ENCODE measurements around the gene FAAP100. TPM values are rescaled to one million over a fixed set of nuclear protein-coding genes. Genes with fewer than 3 reads are reported as not detected.

The FAAP100 gene
- polyA plus RNA-seq, 1 donor (not counting 4 experiments of a cell fraction or from before 2014, with no cell fraction given), result 3.8 TPM

- Histone ChIP-seq H3K27ac (ENCODE audit: control insufficient read depth, insufficient read depth, low read length) (no peak overlapping the region), H3K4me3 (ENCODE audit: control insufficient read depth in 2 of 3, extremely low read depth in 1 of 3, insufficient read depth in 2 of 3, low read depth in 1 of 3, low read length in 3 of 3) (peak overlapping the region in 1 of 3 experiments; percentile 51), H3K79me2 (ENCODE audit: control insufficient read depth, insufficient read depth, low read length) (no peaks in the 10 kb centered on the region), H3K4me2 (ENCODE audit: control insufficient read depth, extremely low read depth, insufficient read depth, low read depth, low read length) (peak overlapping the region; percentile 84), H3K27me3 (ENCODE audit: control insufficient read depth, extremely low read depth, insufficient read depth, low read length) (peaks cover 12% of the 10 kb centered on the region), H2AFZ (ENCODE audit: control insufficient read depth, low read length) (no peak overlapping the region), H3K9ac (ENCODE audit: control insufficient read depth, extremely low read depth, insufficient read depth, low read length) (no peak overlapping the region), H3K9me1 (ENCODE audit: control insufficient read depth, extremely low read depth, insufficient read depth, low read length) (no peaks in the 10 kb centered on the region), H4K20me1 (ENCODE audit: control insufficient read depth, extremely low read depth, insufficient read depth, low read length) (no peaks in the 10 kb centered on the region), H3K9me3 (ENCODE audit: control insufficient read depth, low read depth, low read length) (no peaks in the 10 kb centered on the region), H3K36me3 (ENCODE audit: control insufficient read depth in 2 of 2, extremely low read depth in 1 of 2, insufficient read depth in 2 of 2, low read length in 2 of 2) (no peaks in the 10 kb centered on the region), H3K4me1 (ENCODE audit: control insufficient read depth, extremely low read depth, insufficient read depth, low read length) (peaks cover 14% of the 10 kb centered on the region)
- FAIRE-seq (no peak), DNase-seq (ENCODE audit: low read depth, low spot score) (no peak)
- dilution Hi-C loops (cut with MboI; ENCODE audit: extremely low pct_ligation_motif_present, low sequenced_read_pairs), result no loop called here
- TF ChIP-seq CTCF (optimal IDR thresholded peaks at IDR 0.05 in 1 of 3, IDR thresholded peaks at IDR 0.05 in 1 of 3, conservative IDR thresholded peaks at IDR 0.05 in 1 of 3; ENCODE audit: extremely low read depth in 1 of 3, insufficient read depth in 2 of 3, low read length in 3 of 3), result no peak
- TF ChIP-seq EZH2 (IDR thresholded peaks at IDR 0.05; ENCODE audit: low read length), result no peak
Measured at GRCh38 chr17:81518113-81518784, 33.9 kb downstream of the FAAP100 start.

- Histone ChIP-seq H3K36me3 (ENCODE audit: control insufficient read depth in 2 of 2, extremely low read depth in 1 of 2, insufficient read depth in 2 of 2, low read length in 2 of 2) (no peaks in the 10 kb centered on the region), H2AFZ (ENCODE audit: control insufficient read depth, low read length) (no peak overlapping the region), H3K4me1 (ENCODE audit: control insufficient read depth, extremely low read depth, insufficient read depth, low read length) (peaks cover 14% of the 10 kb centered on the region), H3K9me3 (ENCODE audit: control insufficient read depth, low read depth, low read length) (no peaks in the 10 kb centered on the region), H3K4me3 (ENCODE audit: control insufficient read depth in 2 of 3, extremely low read depth in 1 of 3, insufficient read depth in 2 of 3, low read depth in 1 of 3, low read length in 3 of 3) (no peak overlapping the region), H3K9ac (ENCODE audit: control insufficient read depth, extremely low read depth, insufficient read depth, low read length) (no peak overlapping the region), H4K20me1 (ENCODE audit: control insufficient read depth, extremely low read depth, insufficient read depth, low read length) (no peaks in the 10 kb centered on the region), H3K27ac (ENCODE audit: control insufficient read depth, insufficient read depth, low read length) (no peak overlapping the region), H3K4me2 (ENCODE audit: control insufficient read depth, extremely low read depth, insufficient read depth, low read depth, low read length) (no peak overlapping the region), H3K9me1 (ENCODE audit: control insufficient read depth, extremely low read depth, insufficient read depth, low read length) (no peaks in the 10 kb centered on the region), H3K79me2 (ENCODE audit: control insufficient read depth, insufficient read depth, low read length) (peaks cover under 1% of the 10 kb centered on the region), H3K27me3 (ENCODE audit: control insufficient read depth, extremely low read depth, insufficient read depth, low read length) (peaks cover 8% of the 10 kb centered on the region)
- no peak for TF ChIP-seq CTCF (optimal IDR thresholded peaks at IDR 0.05 in 1 of 3, IDR thresholded peaks at IDR 0.05 in 1 of 3, conservative IDR thresholded peaks at IDR 0.05 in 1 of 3; ENCODE audit: extremely low read depth in 1 of 3, insufficient read depth in 2 of 3, low read length in 3 of 3)
- TF ChIP-seq EZH2 (IDR thresholded peaks at IDR 0.05; ENCODE audit: low read length), result no peak
- no peak for FAIRE-seq
- DNase-seq (ENCODE audit: low read depth, low spot score), result no peak
- dilution Hi-C loops (cut with MboI; ENCODE audit: extremely low pct_ligation_motif_present, low sequenced_read_pairs), result no loop called here
Measured at GRCh38 chr17:81517339-81518112, 34.6 kb downstream of the FAAP100 start.
